HEK293 (cell line): ENCODE data around the gene COL13A1.

ENCODE experiments used
- IKZF3 ChIP-seq: fragments of 450-650 bp; IDR thresholded peaks from 2 replicates; pipeline ENCODE4 v1.5.0; 2018; ENCODE audit warnings: missing biosample characterization, mild to moderate bottlenecking, missing genetic modification characterization, moderate library complexity
- KLF7 ChIP-seq: fragments of 450-650 bp; formaldehyde crosslinking; IDR thresholded peaks from 2 replicates; pipeline ENCODE4 v1.5.1; 2016; ENCODE audit warnings: missing biosample characterization, missing genetic modification characterization, borderline replicate concordance
- RBAK ChIP-seq: fragments of 450-650 bp; formaldehyde crosslinking; IDR thresholded peaks from 2 replicates; pipeline ENCODE4 v1.5.1; 2016; ENCODE audit warnings: missing biosample characterization, missing genetic modification characterization
- SCRT1 ChIP-seq: fragments of 450-650 bp; formaldehyde crosslinking; IDR thresholded peaks from 2 replicates; pipeline ENCODE4 v1.5.1; 2016; ENCODE audit warnings: missing biosample characterization, missing genetic modification characterization, borderline replicate concordance
- ZNF23 ChIP-seq: fragments of 450-650 bp; formaldehyde crosslinking; IDR thresholded peaks from 2 replicates; pipeline ENCODE4 v1.5.1; 2016; ENCODE audit warnings: missing biosample characterization, missing genetic modification characterization, borderline replicate concordance
- ZNF354C ChIP-seq: fragments of 450-650 bp; formaldehyde crosslinking; IDR thresholded peaks from 2 replicates; pipeline ENCODE4 v1.5.1; 2016; ENCODE audit warnings: missing biosample characterization, missing genetic modification characterization, low read depth, borderline replicate concordance
- ZNF660 ChIP-seq: fragments of 450-650 bp; IDR thresholded peaks from 2 replicates; pipeline ENCODE4 v1.5.1; 2018; ENCODE audit warnings: missing biosample characterization, mild to moderate bottlenecking, missing genetic modification characterization
- ZNF707 ChIP-seq: fragments of 450-650 bp; formaldehyde crosslinking; IDR thresholded peaks from 2 replicates; pipeline ENCODE4 v1.5.1; 2016; ENCODE audit warnings: missing biosample characterization, missing genetic modification characterization
- ZNF792 ChIP-seq: fragments of 450-650 bp; formaldehyde crosslinking; IDR thresholded peaks from 2 replicates; pipeline ENCODE4 v1.5.1; 2016; ENCODE audit warnings: missing biosample characterization, missing genetic modification characterization
- TF ChIP-seq, protein P1 (sequence below): IDR thresholded peaks from 2 replicates; pipeline ENCODE4 v1.6.1; 2011; ENCODE audit warnings: mild to moderate bottlenecking, low read depth, low read length, borderline replicate concordance
- TF ChIP-seq, protein P2 (sequence below): fragments of 450-650 bp; formaldehyde crosslinking; IDR thresholded peaks from 2 replicates; pipeline ENCODE4 v1.5.1; 2016; ENCODE audit warnings: missing biosample characterization, missing genetic modification characterization
- TF ChIP-seq, protein P3 (sequence below): fragments of 450-650 bp; formaldehyde crosslinking; IDR thresholded peaks from 2 replicates; pipeline ENCODE4 v1.5.0; 2017; ENCODE audit warnings: missing biosample characterization, missing genetic modification characterization, borderline replicate concordance
- TF ChIP-seq, protein P4 (sequence below): fragments of 450-650 bp; formaldehyde crosslinking; IDR thresholded peaks from 2 replicates; pipeline ENCODE4 v1.5.1; 2016; ENCODE audit warnings: missing biosample characterization, missing genetic modification characterization, borderline replicate concordance

DNA sequence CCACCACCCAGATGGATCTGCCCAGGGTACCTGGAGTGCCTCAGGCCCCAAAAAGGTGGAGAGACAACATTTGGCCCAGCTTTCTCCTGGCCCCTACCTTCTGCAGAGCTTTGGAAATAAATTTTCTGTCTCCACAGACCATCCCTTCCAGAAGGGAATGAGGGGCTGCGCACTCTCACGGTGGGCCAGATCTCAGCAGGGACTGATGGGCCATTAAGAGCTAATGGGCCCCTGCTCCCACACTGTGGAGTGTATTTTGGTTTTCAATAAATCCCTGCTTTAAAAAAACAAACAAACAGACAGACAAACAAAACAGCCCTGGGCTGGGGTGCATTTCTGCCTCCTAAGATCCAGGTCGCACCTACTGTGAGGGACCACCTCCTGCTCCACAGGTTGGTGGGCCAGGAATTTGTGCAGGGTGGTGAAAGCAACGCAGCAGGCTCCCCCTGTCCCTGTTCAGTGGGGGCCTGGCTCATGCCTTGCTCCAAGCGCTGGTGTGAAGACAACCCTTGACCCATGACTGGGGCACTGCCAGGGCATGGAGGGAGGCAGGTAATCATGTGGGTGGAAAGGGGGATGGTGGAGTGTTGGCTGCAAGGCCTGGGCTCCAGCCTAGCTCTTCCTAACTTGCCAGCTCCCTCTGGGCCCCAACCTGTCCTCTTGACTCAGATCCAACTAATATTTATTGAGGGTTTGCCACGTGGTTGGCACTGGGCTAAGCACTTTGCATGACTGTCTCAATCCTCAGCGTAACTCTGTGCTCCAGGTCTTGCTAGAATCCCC lies 88.5 kb downstream of the COL13A1 start:
- TF ChIP-seq, protein P1, sequence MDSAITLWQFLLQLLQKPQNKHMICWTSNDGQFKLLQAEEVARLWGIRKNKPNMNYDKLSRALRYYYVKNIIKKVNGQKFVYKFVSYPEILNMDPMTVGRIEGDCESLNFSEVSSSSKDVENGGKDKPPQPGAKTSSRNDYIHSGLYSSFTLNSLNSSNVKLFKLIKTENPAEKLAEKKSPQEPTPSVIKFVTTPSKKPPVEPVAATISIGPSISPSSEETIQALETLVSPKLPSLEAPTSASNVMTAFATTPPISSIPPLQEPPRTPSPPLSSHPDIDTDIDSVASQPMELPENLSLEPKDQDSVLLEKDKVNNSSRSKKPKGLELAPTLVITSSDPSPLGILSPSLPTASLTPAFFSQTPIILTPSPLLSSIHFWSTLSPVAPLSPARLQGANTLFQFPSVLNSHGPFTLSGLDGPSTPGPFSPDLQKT, result no peak
- TF ChIP-seq, protein P2, sequence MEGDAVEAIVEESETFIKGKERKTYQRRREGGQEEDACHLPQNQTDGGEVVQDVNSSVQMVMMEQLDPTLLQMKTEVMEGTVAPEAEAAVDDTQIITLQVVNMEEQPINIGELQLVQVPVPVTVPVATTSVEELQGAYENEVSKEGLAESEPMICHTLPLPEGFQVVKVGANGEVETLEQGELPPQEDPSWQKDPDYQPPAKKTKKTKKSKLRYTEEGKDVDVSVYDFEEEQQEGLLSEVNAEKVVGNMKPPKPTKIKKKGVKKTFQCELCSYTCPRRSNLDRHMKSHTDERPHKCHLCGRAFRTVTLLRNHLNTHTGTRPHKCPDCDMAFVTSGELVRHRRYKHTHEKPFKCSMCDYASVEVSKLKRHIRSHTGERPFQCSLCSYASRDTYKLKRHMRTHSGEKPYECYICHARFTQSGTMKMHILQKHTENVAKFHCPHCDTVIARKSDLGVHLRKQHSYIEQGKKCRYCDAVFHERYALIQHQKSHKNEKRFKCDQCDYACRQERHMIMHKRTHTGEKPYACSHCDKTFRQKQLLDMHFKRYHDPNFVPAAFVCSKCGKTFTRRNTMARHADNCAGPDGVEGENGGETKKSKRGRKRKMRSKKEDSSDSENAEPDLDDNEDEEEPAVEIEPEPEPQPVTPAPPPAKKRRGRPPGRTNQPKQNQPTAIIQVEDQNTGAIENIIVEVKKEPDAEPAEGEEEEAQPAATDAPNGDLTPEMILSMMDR (tag by site-specific recombination), result no peak
- TF ChIP-seq ZNF792 (tag by site-specific recombination) (no peak), ZNF23 (no peak), ZNF354C (tag by site-specific recombination) (no peak), ZNF660 (tag by site-specific recombination) (no peak), ZNF707 (no peak), IKZF3 (tag by site-specific recombination) (no peak), KLF7 (tag by site-specific recombination) (no peak), RBAK (no peak), SCRT1 (tag by site-specific recombination) (no peak)
- TF ChIP-seq, protein P3, sequence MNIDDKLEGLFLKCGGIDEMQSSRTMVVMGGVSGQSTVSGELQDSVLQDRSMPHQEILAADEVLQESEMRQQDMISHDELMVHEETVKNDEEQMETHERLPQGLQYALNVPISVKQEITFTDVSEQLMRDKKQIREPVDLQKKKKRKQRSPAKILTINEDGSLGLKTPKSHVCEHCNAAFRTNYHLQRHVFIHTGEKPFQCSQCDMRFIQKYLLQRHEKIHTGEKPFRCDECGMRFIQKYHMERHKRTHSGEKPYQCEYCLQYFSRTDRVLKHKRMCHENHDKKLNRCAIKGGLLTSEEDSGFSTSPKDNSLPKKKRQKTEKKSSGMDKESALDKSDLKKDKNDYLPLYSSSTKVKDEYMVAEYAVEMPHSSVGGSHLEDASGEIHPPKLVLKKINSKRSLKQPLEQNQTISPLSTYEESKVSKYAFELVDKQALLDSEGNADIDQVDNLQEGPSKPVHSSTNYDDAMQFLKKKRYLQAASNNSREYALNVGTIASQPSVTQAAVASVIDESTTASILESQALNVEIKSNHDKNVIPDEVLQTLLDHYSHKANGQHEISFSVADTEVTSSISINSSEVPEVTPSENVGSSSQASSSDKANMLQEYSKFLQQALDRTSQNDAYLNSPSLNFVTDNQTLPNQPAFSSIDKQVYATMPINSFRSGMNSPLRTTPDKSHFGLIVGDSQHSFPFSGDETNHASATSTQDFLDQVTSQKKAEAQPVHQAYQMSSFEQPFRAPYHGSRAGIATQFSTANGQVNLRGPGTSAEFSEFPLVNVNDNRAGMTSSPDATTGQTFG (tag by site-specific recombination), result no peak
- TF ChIP-seq, protein P4, sequence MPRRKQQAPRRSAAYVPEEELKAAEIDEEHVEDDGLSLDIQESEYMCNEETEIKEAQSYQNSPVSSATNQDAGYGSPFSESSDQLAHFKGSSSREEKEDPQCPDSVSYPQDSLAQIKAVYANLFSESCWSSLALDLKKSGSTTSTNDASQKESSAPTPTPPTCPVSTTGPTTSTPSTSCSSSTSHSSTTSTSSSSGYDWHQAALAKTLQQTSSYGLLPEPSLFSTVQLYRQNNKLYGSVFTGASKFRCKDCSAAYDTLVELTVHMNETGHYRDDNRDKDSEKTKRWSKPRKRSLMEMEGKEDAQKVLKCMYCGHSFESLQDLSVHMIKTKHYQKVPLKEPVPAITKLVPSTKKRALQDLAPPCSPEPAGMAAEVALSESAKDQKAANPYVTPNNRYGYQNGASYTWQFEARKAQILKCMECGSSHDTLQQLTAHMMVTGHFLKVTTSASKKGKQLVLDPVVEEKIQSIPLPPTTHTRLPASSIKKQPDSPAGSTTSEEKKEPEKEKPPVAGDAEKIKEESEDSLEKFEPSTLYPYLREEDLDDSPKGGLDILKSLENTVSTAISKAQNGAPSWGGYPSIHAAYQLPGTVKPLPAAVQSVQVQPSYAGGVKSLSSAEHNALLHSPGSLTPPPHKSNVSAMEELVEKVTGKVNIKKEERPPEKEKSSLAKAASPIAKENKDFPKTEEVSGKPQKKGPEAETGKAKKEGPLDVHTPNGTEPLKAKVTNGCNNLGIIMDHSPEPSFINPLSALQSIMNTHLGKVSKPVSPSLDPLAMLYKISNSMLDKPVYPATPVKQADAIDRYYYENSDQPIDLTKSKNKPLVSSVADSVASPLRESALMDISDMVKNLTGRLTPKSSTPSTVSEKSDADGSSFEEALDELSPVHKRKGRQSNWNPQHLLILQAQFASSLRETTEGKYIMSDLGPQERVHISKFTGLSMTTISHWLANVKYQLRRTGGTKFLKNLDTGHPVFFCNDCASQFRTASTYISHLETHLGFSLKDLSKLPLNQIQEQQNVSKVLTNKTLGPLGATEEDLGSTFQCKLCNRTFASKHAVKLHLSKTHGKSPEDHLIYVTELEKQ, result no peak
